ENCODE results near the gene ALX3. TPM values are rescaled to one million over a fixed set of nuclear protein-coding genes. Genes with fewer than 3 reads are reported as not detected.

The ALX3 gene
- total and polyA plus RNA-seq, 10 donors: 0.10 to 0.12 TPM; not detected in 8

DNA sequence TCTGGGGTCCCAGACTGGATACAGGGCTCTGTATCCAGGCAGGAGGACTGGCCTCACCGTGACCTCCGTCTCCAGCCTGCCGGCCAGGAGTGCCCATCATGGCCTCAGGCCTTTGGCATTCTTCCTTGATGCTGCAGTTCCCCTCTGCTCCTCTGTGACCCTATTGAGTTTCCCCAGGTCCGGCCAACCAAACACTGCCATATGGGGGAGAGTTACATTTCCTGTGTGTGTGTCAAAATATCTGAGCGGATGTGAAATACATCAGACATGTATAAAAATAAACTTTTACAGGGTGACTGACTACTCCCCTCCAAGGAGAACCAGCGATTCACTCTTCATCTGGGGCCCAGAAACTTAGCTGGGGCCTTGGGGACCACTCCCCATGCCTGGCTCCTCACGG is 31.6 kb upstream of the ALX3 start:
- TF ChIP-seq POLR2A (IDR thresholded peaks at IDR 0.05) (no peak), POLR2AphosphoS5 (IDR thresholded peaks at IDR 0.05) (no peak)
- TF ChIP-seq, protein P1, sequence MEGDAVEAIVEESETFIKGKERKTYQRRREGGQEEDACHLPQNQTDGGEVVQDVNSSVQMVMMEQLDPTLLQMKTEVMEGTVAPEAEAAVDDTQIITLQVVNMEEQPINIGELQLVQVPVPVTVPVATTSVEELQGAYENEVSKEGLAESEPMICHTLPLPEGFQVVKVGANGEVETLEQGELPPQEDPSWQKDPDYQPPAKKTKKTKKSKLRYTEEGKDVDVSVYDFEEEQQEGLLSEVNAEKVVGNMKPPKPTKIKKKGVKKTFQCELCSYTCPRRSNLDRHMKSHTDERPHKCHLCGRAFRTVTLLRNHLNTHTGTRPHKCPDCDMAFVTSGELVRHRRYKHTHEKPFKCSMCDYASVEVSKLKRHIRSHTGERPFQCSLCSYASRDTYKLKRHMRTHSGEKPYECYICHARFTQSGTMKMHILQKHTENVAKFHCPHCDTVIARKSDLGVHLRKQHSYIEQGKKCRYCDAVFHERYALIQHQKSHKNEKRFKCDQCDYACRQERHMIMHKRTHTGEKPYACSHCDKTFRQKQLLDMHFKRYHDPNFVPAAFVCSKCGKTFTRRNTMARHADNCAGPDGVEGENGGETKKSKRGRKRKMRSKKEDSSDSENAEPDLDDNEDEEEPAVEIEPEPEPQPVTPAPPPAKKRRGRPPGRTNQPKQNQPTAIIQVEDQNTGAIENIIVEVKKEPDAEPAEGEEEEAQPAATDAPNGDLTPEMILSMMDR (IDR thresholded peaks at IDR 0.05 in 8 of 11, conservative IDR thresholded peaks at IDR 0.05 in 3 of 11): no peak
- no peak for DNase-seq
- H3K27ac ChIP-seq: no peak overlapping the region
- intact Hi-C loops (cut with DNase I; ENCODE audit: low total_unique reads): no loop called here
- 32 to 51% (median 43%) methylated on average over 7 of the region's 7 CpGs for WGBS, 5 donors
- H3K4me3 ChIP-seq: no peak overlapping the region
- H3K4me1 ChIP-seq: peaks cover 0 to 38% (median 16%) of the 10 kb centered on the region in 6 donors
- no peaks in the 10 kb centered on the region for H3K9me3 ChIP-seq
- H3K27me3 ChIP-seq (replicated peaks in 1 of 7): no peaks in the 10 kb centered on the region
- no peaks in the 10 kb centered on the region for H3K36me3 ChIP-seq

DNA sequence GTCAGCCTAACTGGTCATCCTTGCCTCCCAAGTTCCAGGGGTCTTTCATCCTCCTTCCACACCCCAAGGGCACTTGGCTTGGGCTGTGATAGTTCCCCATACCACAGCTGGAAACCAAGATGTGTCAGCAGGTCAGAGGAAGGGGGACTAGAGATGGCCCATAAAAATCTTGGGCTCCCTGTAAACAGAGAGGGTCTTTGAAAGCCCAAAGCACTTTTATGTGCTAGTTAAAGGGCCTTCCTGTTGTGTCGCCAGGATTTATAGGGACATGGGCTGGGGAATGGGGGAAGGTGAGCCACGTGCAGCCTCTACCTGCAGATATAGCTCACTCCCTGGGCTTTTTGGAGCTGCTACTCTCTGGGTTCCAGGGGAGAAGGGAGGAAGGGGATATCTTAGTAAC is 29.9 kb upstream of the ALX3 start:
- no peak overlapping the region for H3K4me3 ChIP-seq
- no peak overlapping the region for H3K27ac ChIP-seq
- no peaks in the 10 kb centered on the region for H3K9me3 ChIP-seq
- intact Hi-C loops (cut with DNase I; ENCODE audit: low total_unique reads): no loop called here
- H3K4me1 ChIP-seq: peaks cover 0 to 40% (median 12%) of the 10 kb centered on the region in 6 donors
- DNase-seq: no peak
- 75 to 91% (median 83%) methylated on average over 2 of the region's 2 CpGs for whole genome bisulfite sequencing, 5 donors
- TF ChIP-seq, protein P1 (IDR thresholded peaks at IDR 0.05 in 8 of 11, conservative IDR thresholded peaks at IDR 0.05 in 3 of 11): no peak
- TF ChIP-seq POLR2A (IDR thresholded peaks at IDR 0.05): no peak
- no peak for TF ChIP-seq POLR2AphosphoS5 (IDR thresholded peaks at IDR 0.05)
- H3K27me3 ChIP-seq (replicated peaks in 1 of 7): no peaks in the 10 kb centered on the region
- H3K36me3 ChIP-seq: no peaks in the 10 kb centered on the region

DNA sequence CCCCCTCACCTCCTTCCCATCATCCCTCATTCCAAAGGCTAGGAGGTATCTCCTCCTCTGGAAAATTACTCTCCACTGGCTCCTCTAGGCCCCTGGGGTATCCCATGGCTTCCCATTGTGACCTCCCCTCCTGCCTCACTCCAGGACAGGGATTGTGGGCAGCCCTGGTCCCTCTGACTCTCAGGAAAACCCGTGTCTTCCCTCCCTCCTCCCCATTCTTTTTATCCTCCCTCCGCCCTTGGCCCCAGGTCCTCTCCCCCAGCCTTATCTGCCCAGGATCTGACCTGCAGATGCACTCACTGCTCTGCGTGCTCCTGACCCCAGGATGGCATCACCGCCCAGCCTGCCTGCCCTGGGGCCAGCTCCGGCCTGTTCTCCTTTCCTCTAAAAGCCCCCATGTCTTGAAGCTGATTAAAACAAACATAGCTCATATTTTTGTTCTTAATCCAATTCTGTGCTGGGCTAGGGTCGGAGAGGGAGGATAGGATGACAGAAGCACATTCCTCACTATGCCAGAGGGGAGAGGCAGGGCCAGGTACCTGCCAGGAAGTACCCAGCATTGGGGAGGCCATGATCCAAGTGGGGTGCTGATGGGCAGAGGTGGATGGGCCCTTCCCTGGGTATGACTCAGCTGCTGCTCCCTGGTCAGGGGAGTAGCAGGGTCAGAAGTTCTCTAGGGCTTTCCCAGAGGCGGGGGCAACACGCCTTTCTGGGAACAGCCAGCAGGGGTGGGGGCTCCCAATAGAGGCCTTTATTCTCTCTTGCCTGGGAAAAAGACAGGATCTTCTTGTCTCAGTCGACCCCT is 28.0 kb upstream of the ALX3 start:
- Histone ChIP-seq H3K27ac (peak overlapping the region in 6 of 8 donors; percentile 16 to 72 (median 59)), H3K4me3 (no peak overlapping the region), H3K4me1 (peaks cover 0 to 40% (median 12%) of the 10 kb centered on the region in 6 donors), H3K36me3 (no peaks in the 10 kb centered on the region), H3K9me3 (no peaks in the 10 kb centered on the region), H3K27me3 (replicated peaks in 1 of 7) (no peaks in the 10 kb centered on the region)
- TF ChIP-seq, protein P1 (IDR thresholded peaks at IDR 0.05 in 8 of 11, conservative IDR thresholded peaks at IDR 0.05 in 3 of 11): no peak
- TF ChIP-seq POLR2A (IDR thresholded peaks at IDR 0.05) (no peak), POLR2AphosphoS5 (IDR thresholded peaks at IDR 0.05) (no peak)
- DNase-seq: no peak
- intact Hi-C loops (cut with DNase I; ENCODE audit: low total_unique reads): no loop called here
- WGBS, 5 donors: 66 to 81% (median 75%) methylated on average over 9 of the region's 9 CpGs

DNA sequence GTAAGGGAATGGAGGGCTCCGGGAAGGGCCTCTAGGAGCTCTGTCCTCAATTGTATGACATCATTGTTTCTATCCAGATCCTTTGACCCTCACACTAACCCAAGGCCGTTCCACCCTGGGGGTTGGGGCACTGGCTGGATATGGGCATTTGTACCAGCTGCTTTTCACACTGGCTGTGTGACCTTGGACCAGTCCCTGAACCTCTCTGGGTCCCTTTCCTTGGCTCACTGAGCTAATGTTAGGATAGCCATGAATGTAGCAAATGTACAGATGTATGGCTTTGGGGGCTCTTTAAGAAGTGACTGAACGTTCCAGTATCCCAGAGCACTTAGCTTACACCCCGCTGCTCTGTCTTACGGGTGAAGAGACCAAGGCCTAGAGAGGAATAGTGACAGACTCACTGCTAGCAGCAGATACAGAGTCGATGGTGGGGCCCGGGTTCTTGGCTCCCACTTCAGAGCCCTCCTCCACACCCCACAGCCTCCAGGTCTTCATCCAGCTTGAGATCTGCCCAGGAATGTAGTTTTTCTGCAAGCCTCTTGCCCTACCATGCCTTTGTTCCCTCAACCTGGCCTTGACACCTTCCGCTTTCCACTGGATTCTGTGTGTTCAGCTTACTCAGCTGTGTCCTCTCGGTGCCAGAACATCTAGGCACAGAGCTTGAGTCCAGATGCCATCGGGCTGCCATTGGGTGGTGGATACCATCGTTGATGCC is 27.2 kb upstream of the ALX3 start:
- intact Hi-C loops (cut with DNase I; ENCODE audit: low total_unique reads): no loop called here
- 63 to 75% (median 67%) methylated on average over 11 of the region's 11 CpGs for WGBS, 5 donors
- Histone ChIP-seq H3K36me3 (no peaks in the 10 kb centered on the region), H3K4me1 (peaks cover 0 to 40% (median 12%) of the 10 kb centered on the region in 6 donors), H3K9me3 (no peaks in the 10 kb centered on the region), H3K27me3 (replicated peaks in 1 of 7) (no peaks in the 10 kb centered on the region), H3K27ac (peak overlapping the region in 6 of 8 donors; percentile 57 to 72 (median 64)), H3K4me3 (no peak overlapping the region)
- DNase-seq: no peak
- TF ChIP-seq POLR2A (IDR thresholded peaks at IDR 0.05) (no peak), POLR2AphosphoS5 (IDR thresholded peaks at IDR 0.05) (peak in 2 of 3 donors; percentile 9 to 36)

All from spleen (tissue), 11 donors.